Measurements from ENCODE around the gene STK11IP. TPM values are rescaled to one million over a fixed set of nuclear protein-coding genes. Genes with fewer than 3 reads are reported as not detected.

Gene STK11IP
- total RNA-seq, 2 experiments from 2014 or later, result 35.3 to 40.3 TPM

- no peak overlapping the region for H3K4me3 Mint-ChIP-seq
- CTCF ChIA-PET, result no interaction called here
- H3K9me3 Mint-ChIP-seq, result no peaks in the 10 kb centered on the region
- no peak overlapping the region for H3K27ac Mint-ChIP-seq
- H3K36me3 Mint-ChIP-seq (ENCODE audit: low read depth), result no peaks in the 10 kb centered on the region
- peaks cover 2% of the 10 kb centered on the region for H3K27me3 Mint-ChIP-seq
- POLR2A ChIA-PET, result no interaction called here
- H3K4me1 Mint-ChIP-seq, result peaks cover 9% of the 10 kb centered on the region
- no peak for DNase-seq
These were observed 41.5 kb downstream of the STK11IP start for GRCh38 chr2:219638948-219639755.

- H3K27me3 Mint-ChIP-seq, result peaks cover 2% of the 10 kb centered on the region
- no peaks in the 10 kb centered on the region for H3K9me3 Mint-ChIP-seq
- no peak overlapping the region for H3K27ac Mint-ChIP-seq
- H3K4me3 Mint-ChIP-seq, result no peak overlapping the region
- CTCF ChIA-PET, result interaction anchor here (0.7 to 5.4 kb wide), 10 partner anchors 8 to 280 kb away, joined by 3 to 39 read pairs (median 4); partner anchors contain the start of genes CHPF and TMEM198
- POLR2A ChIA-PET, result no interaction called here
- no peak for DNase-seq
- no peaks in the 10 kb centered on the region for H3K36me3 Mint-ChIP-seq (ENCODE audit: low read depth)
- H3K4me1 Mint-ChIP-seq, result peaks cover 9% of the 10 kb centered on the region
These were observed 43.9 kb downstream of the STK11IP start for GRCh38 chr2:219641390-219642068.

GRCh38 chr2:219642069-219642454 is 44.4 kb downstream of the STK11IP start:
- Mint-ChIP-seq H3K4me3 (no peak overlapping the region), H3K9me3 (no peaks in the 10 kb centered on the region), H3K4me1 (peaks cover 9% of the 10 kb centered on the region), H3K36me3 (ENCODE audit: low read depth) (no peaks in the 10 kb centered on the region), H3K27me3 (peaks cover 3% of the 10 kb centered on the region), H3K27ac (no peak overlapping the region)
- ChIA-PET POLR2A (no interaction called here), CTCF (interaction anchor here (0.9 to 5.4 kb wide), 13 partner anchors 9 to 172 kb away, joined by 3 to 39 read pairs (median 4); partner anchors contain the start of genes CHPF, GMPPA and TMEM198)
- no peak for DNase-seq

GRCh38 chr2:219642465-219643083 is 44.9 kb downstream of the STK11IP start:
- Mint-ChIP-seq H3K27ac (no peak overlapping the region), H3K27me3 (peaks cover 6% of the 10 kb centered on the region), H3K36me3 (ENCODE audit: low read depth) (no peaks in the 10 kb centered on the region), H3K9me3 (no peaks in the 10 kb centered on the region), H3K4me3 (no peak overlapping the region), H3K4me1 (peaks cover 9% of the 10 kb centered on the region)
- peak; percentile 93 for DNase-seq
- ChIA-PET CTCF (interaction anchor here (0.6 to 5.4 kb wide), 18 partner anchors 9 to 144 kb away, joined by 3 to 39 read pairs (median 4); partner anchors contain the start of genes CHPF, GMPPA, STK11IP and TMEM198), POLR2A (no interaction called here)

- no peak for DNase-seq
- no peaks in the 10 kb centered on the region for H3K36me3 Mint-ChIP-seq (ENCODE audit: low read depth)
- H3K27ac Mint-ChIP-seq, result no peak overlapping the region
- peaks cover 9% of the 10 kb centered on the region for H3K27me3 Mint-ChIP-seq
- no peaks in the 10 kb centered on the region for H3K9me3 Mint-ChIP-seq
- peaks cover 9% of the 10 kb centered on the region for H3K4me1 Mint-ChIP-seq
- H3K4me3 Mint-ChIP-seq, result no peak overlapping the region
- ChIA-PET CTCF (interaction anchor here (0.6 to 5.4 kb wide), 15 partner anchors 8 to 145 kb away, joined by 3 to 39 read pairs (median 4); partner anchors contain the start of genes CHPF, GMPPA, STK11IP and TMEM198), POLR2A (no interaction called here)
These were observed 45.4 kb downstream of the STK11IP start for GRCh38 chr2:219643084-219643473.

GRCh38 chr2:219643788-219644398 is 46.2 kb downstream of the STK11IP start:
- Mint-ChIP-seq H3K9me3 (no peaks in the 10 kb centered on the region), H3K27me3 (peaks cover 10% of the 10 kb centered on the region), H3K4me3 (no peak overlapping the region), H3K27ac (no peak overlapping the region), H3K36me3 (ENCODE audit: low read depth) (no peaks in the 10 kb centered on the region), H3K4me1 (peaks cover 7% of the 10 kb centered on the region)
- ChIA-PET CTCF (interaction anchor here (1.1 to 5.4 kb wide), 5 partner anchors 47 to 114 kb away, joined by 3 to 39 read pairs (median 4); partner anchors contain the start of genes CHPF, STK11IP and TMEM198), POLR2A (no interaction called here)
- DNase-seq, result no peak

GRCh38 chr2:219644801-219645480 is 47.3 kb downstream of the STK11IP start:
- no peak overlapping the region for H3K27ac Mint-ChIP-seq
- DNase-seq, result no peak
- POLR2A ChIA-PET, result no interaction called here
- H3K4me3 Mint-ChIP-seq, result no peak overlapping the region
- peaks cover 12% of the 10 kb centered on the region for H3K27me3 Mint-ChIP-seq
- H3K9me3 Mint-ChIP-seq, result no peaks in the 10 kb centered on the region
- H3K36me3 Mint-ChIP-seq (ENCODE audit: low read depth), result no peaks in the 10 kb centered on the region
- CTCF ChIA-PET, result interaction anchor here (1.1 to 5.4 kb wide), 5 partner anchors 13 to 115 kb away, joined by 3 to 39 read pairs (median 4); partner anchors contain the start of genes CHPF, STK11IP and TMEM198
- H3K4me1 Mint-ChIP-seq, result peaks cover 7% of the 10 kb centered on the region

GRCh38 chr2:219645631-219646527 is 48.2 kb downstream of the STK11IP start:
- POLR2A ChIA-PET, result no interaction called here
- H3K4me1 Mint-ChIP-seq, result peaks cover 7% of the 10 kb centered on the region
- no peak overlapping the region for H3K4me3 Mint-ChIP-seq
- no peaks in the 10 kb centered on the region for H3K9me3 Mint-ChIP-seq
- CTCF ChIA-PET, result interaction anchor here (1.9 kb wide), 1 partner anchor 14 kb away, joined by 6 read pairs; no protein-coding TSS in a partner anchor
- no peaks in the 10 kb centered on the region for H3K36me3 Mint-ChIP-seq (ENCODE audit: low read depth)
- DNase-seq, result no peak
- H3K27ac Mint-ChIP-seq, result no peak overlapping the region
- peaks cover 16% of the 10 kb centered on the region for H3K27me3 Mint-ChIP-seq

GRCh38 chr2:219648176-219648575 is 50.5 kb downstream of the STK11IP start:
- Mint-ChIP-seq H3K27me3 (peaks cover 31% of the 10 kb centered on the region), H3K4me3 (no peak overlapping the region), H3K36me3 (ENCODE audit: low read depth) (no peaks in the 10 kb centered on the region), H3K9me3 (no peaks in the 10 kb centered on the region), H3K27ac (no peak overlapping the region), H3K4me1 (no peaks in the 10 kb centered on the region)
- ChIA-PET POLR2A (no interaction called here), CTCF (no interaction called here)
- DNase-seq, result no peak

- H3K4me3 Mint-ChIP-seq, result no peak overlapping the region
- H3K27me3 Mint-ChIP-seq, result peaks cover 35% of the 10 kb centered on the region
- no peaks in the 10 kb centered on the region for H3K36me3 Mint-ChIP-seq (ENCODE audit: low read depth)
- H3K4me1 Mint-ChIP-seq, result no peaks in the 10 kb centered on the region
- ChIA-PET POLR2A (no interaction called here), CTCF (no interaction called here)
- no peak overlapping the region for H3K27ac Mint-ChIP-seq
- DNase-seq, result no peak
- no peaks in the 10 kb centered on the region for H3K9me3 Mint-ChIP-seq
These were observed 51.3 kb downstream of the STK11IP start for GRCh38 chr2:219648963-219649362.

GRCh38 chr2:219650426-219651248 is 53.0 kb downstream of the STK11IP start:
- Mint-ChIP-seq H3K9me3 (no peaks in the 10 kb centered on the region), H3K27ac (no peak overlapping the region), H3K36me3 (ENCODE audit: low read depth) (no peaks in the 10 kb centered on the region), H3K27me3 (peaks cover 42% of the 10 kb centered on the region), H3K4me3 (no peak overlapping the region), H3K4me1 (no peaks in the 10 kb centered on the region)
- ChIA-PET POLR2A (no interaction called here), CTCF (interaction anchor here (1.1 kb wide), 1 partner anchor 8 kb away, joined by 4 read pairs; no protein-coding TSS in a partner anchor)
- DNase-seq, result no peak
